HG02981 (cell line): ENCODE data around the gene LILRB1.
"Not testable (repeated sequence)": the region's sequence is repeated elsewhere in the genome, so short reads cannot be mapped to it uniquely, and the experiment has no call there.

ENCODE experiments used
- ATAC-seq: cut with Tn5 transposase; IDR thresholded peaks from one replicate; pipeline ENCODE4 v1.9.1; 2021; ENCODE audit warnings: mild to moderate bottlenecking, moderate library complexity; ENCODE audit not compliant: unreplicated experiment

The LILRB1 gene

GRCh38 chr19:54630262-54630661 lies at the start of gene LILRB1:
LILRB1 (plus strand) TSS chr19:54630484; CDS start chr19:54631074, 590 bp downstream.
- not testable (repeated sequence) for ATAC-seq

- ATAC-seq = no peak
These were observed 43.9 kb upstream of the LILRB1 start for GRCh38 chr19:54586397-54586796.

- ATAC-seq = no peak
These were observed 43.3 kb upstream of the LILRB1 start for GRCh38 chr19:54587026-54587425.

DNA sequence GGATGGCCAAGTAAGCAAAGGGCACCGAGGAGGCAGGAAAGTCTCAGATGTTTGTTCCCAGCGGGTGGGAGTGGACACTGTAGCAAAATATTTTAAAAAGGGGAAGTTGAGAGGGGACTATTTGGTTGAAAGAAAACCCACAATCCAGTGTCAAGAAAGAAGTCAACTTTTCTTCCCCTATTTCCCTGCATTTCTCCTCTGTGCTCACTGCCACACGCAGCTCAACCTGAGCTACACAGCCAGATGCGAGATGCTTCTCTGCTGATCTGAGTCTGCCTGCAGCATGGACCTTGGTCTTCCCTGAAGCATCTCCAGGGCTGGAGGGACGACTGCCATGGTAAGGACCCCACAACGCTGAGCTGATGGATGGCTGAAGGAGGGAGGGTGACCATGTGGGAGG lies 36.8 kb upstream of the LILRB1 start, which contains the start of gene LILRA1:
LILRA1 (plus strand) TSS at position 188 of the 400 bp plus-strand sequence. CDS start 613 bp downstream, outside the sequence.
- ATAC-seq = not testable (repeated sequence)

DNA sequence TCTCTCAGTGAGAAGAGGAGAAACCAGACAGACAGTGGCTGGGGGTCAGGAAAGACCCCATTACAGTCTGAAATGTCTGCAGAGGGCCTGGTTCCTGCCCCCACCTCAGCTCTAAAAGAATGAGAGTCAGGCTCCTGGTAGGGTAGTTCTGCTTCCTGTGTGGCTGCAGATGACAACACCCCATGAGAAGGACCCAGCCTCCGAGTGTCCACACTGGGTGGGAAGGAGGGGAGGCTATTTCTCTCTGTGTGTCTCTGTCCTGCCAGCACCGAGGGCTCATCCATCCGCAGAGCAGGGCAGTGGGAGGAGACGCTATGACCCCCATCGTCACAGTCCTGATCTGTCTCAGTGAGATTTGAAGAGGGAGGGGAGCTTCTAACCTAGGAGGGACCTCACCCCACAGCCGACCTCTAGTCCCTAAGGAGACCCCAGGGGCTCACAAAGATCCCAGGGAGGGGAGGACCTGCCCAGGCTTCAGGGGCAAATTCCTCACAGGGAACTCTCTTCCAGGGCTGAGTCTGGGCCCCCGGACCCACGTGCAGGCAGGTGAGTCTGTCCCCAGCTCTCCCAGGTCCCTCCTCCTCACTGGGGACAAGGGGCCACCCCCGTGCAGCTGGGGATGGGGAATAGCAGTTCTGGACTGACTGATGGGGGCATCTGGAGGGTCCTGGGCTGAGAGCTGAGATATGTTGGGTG lies 36.2 kb upstream of the LILRB1 start:
- not testable (repeated sequence) for ATAC-seq

- no peak for ATAC-seq
These were observed 35.5 kb upstream of the LILRB1 start for GRCh38 chr19:54594737-54595136.

DNA sequence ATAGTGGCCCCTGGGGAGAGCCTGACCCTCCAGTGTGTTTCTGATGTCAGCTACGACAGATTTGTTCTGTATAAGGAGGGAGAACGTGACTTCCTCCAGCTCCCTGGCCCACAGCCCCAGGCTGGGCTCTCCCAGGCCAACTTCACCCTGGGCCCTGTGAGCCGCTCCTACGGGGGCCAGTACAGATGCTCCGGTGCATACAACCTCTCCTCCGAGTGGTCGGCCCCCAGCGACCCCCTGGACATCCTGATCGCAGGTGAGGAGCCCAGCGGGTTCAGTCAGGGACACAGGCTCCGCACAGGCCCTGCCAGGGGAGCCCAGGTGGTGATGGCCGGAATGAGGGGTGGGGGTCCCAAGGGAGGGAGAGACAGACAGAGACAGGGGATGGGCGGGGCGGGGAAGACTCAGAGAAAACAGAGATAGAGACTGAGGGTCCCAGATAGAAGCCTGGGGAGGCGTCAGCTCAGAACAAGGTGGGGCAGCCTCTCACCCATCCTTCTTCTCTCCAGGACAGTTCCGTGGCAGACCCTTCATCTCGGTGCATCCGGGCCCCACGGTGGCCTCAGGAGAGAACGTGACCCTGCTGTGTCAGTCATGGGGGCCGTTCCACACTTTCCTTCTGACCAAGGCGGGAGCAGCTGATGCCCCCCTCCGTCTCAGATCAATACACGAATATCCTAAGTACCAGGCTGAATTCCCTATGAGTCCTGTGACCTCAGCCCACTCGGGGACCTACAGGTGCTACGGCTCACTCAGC lies 34.4 kb upstream of the LILRB1 start:
- not testable (repeated sequence) for ATAC-seq

DNA sequence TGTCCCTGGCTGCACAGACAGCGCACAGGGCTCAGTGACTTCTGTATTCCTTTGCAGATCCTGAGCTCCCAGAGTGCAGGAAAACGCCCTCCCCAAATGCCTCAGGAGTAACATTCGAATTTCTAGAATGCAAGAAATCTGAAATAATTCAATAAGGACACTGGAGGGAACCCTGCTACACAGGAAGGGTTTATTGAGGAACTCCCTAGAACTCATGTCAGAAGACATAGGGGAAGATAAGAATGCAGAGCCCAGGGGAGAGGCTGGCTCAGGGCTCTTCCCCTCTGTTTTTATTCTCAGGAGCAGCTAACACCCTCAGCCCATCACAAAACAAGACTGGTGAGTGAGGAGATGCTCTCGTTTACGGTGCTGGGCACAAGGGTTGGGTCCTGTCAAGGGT lies 30.1 kb upstream of the LILRB1 start:
- ATAC-seq = no peak

DNA sequence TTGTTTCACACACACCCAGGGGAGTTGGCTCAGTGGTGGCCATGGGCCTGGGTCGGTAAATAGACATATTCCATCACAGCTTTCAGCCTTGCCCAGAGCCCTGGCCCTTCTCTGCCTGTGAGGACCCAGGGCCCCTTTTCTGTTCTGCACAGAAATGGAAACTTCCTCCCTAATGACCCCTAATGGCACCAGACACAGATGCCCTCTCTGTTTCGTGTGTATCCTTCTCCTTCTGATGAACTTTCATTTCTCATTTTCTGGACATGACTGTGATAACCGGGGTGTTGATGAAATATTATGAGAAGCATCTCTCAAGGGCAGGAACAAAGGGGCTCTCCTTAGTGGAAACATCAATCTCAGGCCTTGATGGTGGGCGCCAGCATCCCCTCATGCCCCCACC lies 24.1 kb upstream of the LILRB1 start:
- peak; percentile 30 for ATAC-seq

GRCh38 chr19:54606891-54607784 lies 23.1 kb upstream of the LILRB1 start:
- ATAC-seq = peak; percentile 60

DNA sequence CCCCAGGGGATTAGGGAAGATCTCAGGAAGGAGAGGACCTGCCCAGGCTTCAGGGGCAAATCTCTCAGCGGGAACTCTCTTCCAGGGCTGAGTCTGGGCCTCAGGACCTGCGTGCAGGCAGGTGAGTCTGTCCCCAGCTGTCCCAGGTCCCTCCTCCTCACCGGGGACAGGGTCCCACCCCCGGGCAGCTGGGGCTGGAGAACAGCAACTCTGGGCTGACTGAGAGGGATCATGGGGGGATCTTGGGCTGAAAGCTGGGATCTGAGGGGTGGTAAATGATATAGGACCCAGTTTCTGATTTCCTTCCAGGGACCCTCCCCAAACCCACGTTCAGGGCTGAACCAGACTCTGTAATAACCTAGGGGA lies 22.5 kb upstream of the LILRB1 start:
- ATAC-seq = no peak

DNA sequence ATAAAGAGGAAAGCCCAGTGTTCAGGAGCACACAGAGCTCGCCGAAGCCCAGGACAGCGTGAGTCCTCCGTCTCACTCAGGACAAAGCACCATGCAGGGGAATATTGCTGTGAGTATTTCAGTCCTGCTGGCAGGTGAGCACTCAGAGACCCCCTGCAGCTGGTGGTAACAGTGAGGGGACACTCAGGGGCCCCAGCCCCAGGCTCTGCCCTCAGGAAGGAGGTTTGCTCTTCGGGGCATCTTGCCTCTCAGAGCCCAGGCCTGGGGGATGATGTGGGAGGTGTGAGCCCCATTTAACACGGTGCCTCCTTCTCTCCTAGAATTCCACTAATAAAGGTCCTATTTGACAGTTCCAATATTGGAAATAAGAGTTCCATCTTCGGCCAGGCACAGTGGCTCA lies 22.1 kb upstream of the LILRB1 start:
- ATAC-seq = no peak

- no peak for ATAC-seq
These were observed 21.5 kb upstream of the LILRB1 start for GRCh38 chr19:54608792-54609191.

DNA sequence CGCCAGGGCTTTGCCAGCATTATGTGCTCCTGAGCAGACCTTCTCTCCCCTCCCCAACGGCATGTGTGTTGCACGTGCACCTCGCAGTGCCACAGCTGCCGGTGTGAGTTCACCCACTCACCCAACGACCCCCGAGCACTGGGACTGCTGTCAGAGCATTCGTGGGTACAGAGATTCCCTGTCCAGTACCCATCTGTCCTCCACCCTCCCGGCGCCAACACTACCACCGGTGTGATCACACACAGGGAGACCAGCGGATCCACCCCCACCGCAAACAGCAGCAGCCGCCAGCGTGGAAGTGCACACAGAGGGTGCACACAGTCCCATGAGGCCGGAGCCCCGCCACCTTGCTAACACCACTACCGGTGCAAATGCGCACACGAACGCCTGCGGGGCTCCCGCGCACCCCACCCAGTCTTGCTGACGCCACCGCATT lies 20.9 kb upstream of the LILRB1 start:
- ATAC-seq = no peak

GRCh38 chr19:54612428-54612827 lies 17.9 kb upstream of the LILRB1 start:
- no peak for ATAC-seq

DNA sequence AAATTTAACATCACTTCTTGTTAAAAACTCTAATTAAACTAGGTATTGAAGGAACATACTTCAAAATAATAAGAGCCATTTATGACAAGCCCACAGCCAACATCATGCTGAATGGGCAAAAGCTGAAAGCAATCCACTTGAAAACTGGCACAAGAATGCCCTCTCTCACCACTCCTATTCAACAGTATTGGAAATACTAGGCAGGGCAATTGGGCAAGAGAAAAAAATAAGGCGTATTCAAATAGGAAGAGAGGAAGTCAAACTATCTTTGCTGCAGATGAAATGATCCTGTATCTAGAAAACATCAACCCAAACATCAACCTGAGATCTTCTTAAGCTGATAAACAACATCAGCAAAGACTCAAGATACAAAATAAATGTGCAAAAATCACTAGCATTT lies 15.6 kb upstream of the LILRB1 start:
- no peak for ATAC-seq

DNA sequence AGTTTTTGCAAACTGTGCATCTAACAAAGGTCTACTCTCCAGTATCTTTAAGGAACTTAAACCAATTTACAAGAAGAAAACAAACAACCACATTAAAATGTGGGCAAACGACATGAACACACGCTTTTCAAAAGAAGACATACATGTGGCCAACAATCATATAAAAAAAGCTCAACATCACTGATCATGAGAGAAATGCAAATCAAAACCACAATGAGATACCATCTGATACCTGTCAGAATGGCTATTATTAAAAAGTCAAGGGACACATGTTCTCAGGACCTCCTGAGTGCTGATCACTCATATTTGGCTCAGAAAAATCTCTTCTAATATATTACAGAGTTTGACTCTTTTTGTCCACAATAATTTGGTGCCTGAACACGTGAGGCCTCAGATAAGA lies 14.2 kb upstream of the LILRB1 start:
- ATAC-seq = peak; percentile 23

DNA sequence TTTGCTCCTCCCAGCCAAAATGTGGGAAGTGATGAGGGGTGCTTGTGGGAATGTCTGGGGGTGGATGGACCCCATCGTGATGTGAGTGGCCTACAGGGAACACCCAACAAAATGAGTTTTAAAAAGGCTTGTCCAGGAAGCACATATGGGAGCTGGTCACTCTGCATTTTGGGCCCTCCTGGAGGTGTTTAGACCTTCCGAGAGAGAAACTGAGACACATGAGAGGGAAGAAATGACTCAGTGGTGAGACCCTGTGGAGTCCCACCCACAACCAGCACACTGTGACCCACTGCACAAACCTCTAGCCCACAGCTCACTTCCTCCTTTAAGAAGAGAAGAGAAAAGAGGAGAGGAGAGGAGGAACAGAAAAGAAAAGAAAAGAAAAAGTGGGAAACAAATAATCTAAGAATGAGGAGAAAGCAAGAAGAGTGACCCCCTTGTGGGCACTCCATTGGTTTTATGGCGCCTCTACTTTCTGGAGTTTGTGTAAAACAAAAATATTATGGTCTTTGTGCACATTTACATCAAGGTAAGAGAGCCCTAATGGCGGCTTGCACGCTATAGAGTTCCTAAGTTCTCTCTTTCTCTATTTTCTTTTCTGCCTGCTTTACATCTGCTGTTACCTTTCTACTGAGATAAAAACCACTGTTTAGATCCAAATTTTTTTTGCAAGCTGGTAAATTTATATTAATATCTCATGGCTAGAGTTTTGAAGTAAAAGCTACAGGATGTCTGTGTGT lies 13.3 kb upstream of the LILRB1 start:
- peak; percentile 85 for ATAC-seq

- ATAC-seq = no peak
These were observed 9.8 kb upstream of the LILRB1 start for GRCh38 chr19:54620464-54620863.

DNA sequence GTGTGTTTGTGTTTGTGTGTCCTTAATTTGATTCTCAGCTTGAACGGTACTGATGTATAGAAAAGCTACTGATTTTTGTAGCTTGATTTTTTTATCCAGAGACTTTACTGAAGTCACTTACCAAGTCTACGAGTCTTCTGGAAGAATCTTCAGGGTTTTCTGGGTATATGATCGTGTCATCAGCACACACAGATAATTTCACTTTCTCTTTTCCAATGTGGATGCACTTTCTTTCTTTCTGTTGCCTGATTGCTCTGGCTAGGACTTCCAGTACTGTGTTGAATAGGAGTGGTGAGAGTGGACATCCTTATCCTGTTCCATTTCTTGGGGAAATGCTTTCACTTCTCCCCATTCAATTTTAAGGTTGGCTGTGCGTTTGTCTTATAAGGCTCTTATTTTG lies 7.9 kb upstream of the LILRB1 start:
- ATAC-seq = no peak

- ATAC-seq = not testable (repeated sequence)
These were observed 6.0 kb upstream of the LILRB1 start for GRCh38 chr19:54624234-54624633.
